ENCODE data around the gene SLC25A22. TPM values are rescaled to one million over a fixed set of nuclear protein-coding genes. Genes with fewer than 3 reads are reported as not detected.

SLC25A22 gene
- total and polyA plus RNA-seq, 9 of the 15 experiments (the other 6 are each of a cell fraction or from before 2014, with no cell fraction given): 0.41 to 55.4 (median 11.4) TPM

DNA sequence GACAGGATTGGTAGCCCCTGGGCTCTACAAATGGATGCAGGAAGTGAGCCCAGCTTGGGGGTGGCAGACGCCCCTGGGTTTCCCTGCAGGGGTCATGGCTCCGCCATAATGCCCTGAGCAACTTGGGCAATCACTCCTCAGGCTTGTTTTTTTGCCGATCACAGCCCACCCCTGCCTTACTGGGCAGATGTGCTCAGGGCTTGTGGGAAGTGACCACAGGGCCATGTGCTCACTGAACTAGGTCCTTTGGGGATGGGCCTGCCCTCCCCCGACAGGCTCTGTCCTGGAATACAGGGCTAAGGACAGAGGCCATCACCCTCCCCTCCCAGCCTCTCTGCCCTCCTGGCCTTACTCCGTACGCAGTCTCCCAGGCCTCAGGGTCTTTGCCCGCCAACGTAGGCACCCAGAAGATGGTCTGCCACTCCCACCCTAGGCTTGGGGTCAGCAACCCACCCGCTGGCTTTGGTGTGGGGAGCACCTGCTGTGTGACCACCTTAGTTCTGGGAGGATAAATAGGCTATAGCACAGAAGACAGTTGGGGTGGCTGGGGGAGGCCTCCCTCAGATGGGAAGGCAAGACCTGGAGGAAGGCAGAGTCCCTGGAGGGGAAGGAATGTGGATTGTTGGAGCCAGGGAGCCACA is 15.5 kb upstream of the SLC25A22 start (continued):
- TF ChIP-seq KLF6 (CRISPR knock-in tag; IDR thresholded peaks at IDR 0.05; ENCODE audit: borderline replicate concordance) (no peak), NEUROD1 (IDR thresholded peaks at IDR 0.05; ENCODE audit: borderline replicate concordance, low read depth, low read length, partially characterized antibody) (no peak), FOXA3 (CRISPR knock-in tag; conservative IDR thresholded peaks at IDR 0.05 in 1 of 2, IDR thresholded peaks at IDR 0.05 in 1 of 2) (no peak), SNRNP70 (optimal IDR thresholded peaks at IDR 0.05; ENCODE audit: low read depth, low read length) (peak; percentile 83), PML (IDR thresholded peaks at IDR 0.05; ENCODE audit: low read length) (0 out of 2 replicates have a peak, but pooled peaks have one; percentile 8), JUND (IDR thresholded peaks at IDR 0.05; ENCODE audit: borderline replicate concordance, low read depth, low read length) (no peak), JUND (tag; IDR thresholded peaks at IDR 0.05; ENCODE audit: borderline replicate concordance, low read depth, low read length) (no peak), MBD2 (IDR thresholded peaks at IDR 0.05; ENCODE audit: borderline replicate concordance, low read depth) (no peak), NONO (IDR thresholded peaks at IDR 0.05; ENCODE audit: low read depth in 2 of 2, low read length in 1 of 2) (no peak), SRSF3 (IDR thresholded peaks at IDR 0.05; ENCODE audit: insufficient read depth, low read length) (no peak), CHD1 (IDR thresholded peaks at IDR 0.05; ENCODE audit: low read length) (no peak), HDAC2 (IDR thresholded peaks at IDR 0.05) (no peak), BRCA1 (IDR thresholded peaks at IDR 0.05) (no peak), BRCA1 (CRISPR knock-in tag; IDR thresholded peaks at IDR 0.05) (no peak), L3MBTL2 (IDR thresholded peaks at IDR 0.05) (no peak), LCOR (CRISPR knock-in tag; IDR thresholded peaks at IDR 0.05) (0 out of 2 replicates have a peak, but pooled peaks have one; percentile 66), NFRKB (IDR thresholded peaks at IDR 0.05; ENCODE audit: low read depth) (no peak), SUPT5H (IDR thresholded peaks at IDR 0.05) (peak; percentile 80), ELF2 (CRISPR knock-in tag; IDR thresholded peaks at IDR 0.05) (no peak), BRD9 (IDR thresholded peaks at IDR 0.05; ENCODE audit: low read depth, partially characterized antibody) (no peak), ZNF586 (CRISPR knock-in tag; conservative IDR thresholded peaks at IDR 0.05) (no peak), NFYB (IDR thresholded peaks at IDR 0.05; ENCODE audit: extremely low read depth, insufficient read length) (no peak), MYNN (IDR thresholded peaks at IDR 0.05) (peak; percentile 26; the same call in 1 of the 2 replicates), MYNN (CRISPR knock-in tag; IDR thresholded peaks at IDR 0.05) (no peak), SIRT6 (IDR thresholded peaks at IDR 0.05; ENCODE audit: low read depth, low read length) (peak; percentile 92), ILF3 (IDR thresholded peaks at IDR 0.05; ENCODE audit: borderline replicate concordance) (no peak)
- TF ChIP-seq, protein P1, sequence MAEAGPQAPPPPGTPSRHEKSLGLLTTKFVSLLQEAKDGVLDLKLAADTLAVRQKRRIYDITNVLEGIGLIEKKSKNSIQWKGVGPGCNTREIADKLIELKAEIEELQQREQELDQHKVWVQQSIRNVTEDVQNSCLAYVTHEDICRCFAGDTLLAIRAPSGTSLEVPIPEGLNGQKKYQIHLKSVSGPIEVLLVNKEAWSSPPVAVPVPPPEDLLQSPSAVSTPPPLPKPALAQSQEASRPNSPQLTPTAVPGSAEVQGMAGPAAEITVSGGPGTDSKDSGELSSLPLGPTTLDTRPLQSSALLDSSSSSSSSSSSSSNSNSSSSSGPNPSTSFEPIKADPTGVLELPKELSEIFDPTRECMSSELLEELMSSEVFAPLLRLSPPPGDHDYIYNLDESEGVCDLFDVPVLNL (CRISPR knock-in tag; IDR thresholded peaks at IDR 0.05; ENCODE audit: low read depth): no peak
- TF ChIP-seq, protein P2, sequence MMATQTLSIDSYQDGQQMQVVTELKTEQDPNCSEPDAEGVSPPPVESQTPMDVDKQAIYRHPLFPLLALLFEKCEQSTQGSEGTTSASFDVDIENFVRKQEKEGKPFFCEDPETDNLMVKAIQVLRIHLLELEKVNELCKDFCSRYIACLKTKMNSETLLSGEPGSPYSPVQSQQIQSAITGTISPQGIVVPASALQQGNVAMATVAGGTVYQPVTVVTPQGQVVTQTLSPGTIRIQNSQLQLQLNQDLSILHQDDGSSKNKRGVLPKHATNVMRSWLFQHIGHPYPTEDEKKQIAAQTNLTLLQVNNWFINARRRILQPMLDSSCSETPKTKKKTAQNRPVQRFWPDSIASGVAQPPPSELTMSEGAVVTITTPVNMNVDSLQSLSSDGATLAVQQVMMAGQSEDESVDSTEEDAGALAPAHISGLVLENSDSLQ (IDR thresholded peaks at IDR 0.05): no peak

Data from K562 (cell line).